ENCODE data around the gene CHRD. TPM values are rescaled to one million over a fixed set of nuclear protein-coding genes. Genes with fewer than 3 reads are reported as not detected.
A peak's percentile ranks its signal among the peaks of the same experiment; 100 is the strongest.

Gene CHRD
- total and polyA plus RNA-seq, 9 of the 15 experiments (the other 6 are each of a cell fraction or from before 2014, with no cell fraction given) = 0.11 to 1.3 (median 0.59) TPM; not detected in 3

GRCh38 chr3:184347321-184348056 lies 32.4 kb upstream of the CHRD start (continued):
- TF ChIP-seq, protein P1, sequence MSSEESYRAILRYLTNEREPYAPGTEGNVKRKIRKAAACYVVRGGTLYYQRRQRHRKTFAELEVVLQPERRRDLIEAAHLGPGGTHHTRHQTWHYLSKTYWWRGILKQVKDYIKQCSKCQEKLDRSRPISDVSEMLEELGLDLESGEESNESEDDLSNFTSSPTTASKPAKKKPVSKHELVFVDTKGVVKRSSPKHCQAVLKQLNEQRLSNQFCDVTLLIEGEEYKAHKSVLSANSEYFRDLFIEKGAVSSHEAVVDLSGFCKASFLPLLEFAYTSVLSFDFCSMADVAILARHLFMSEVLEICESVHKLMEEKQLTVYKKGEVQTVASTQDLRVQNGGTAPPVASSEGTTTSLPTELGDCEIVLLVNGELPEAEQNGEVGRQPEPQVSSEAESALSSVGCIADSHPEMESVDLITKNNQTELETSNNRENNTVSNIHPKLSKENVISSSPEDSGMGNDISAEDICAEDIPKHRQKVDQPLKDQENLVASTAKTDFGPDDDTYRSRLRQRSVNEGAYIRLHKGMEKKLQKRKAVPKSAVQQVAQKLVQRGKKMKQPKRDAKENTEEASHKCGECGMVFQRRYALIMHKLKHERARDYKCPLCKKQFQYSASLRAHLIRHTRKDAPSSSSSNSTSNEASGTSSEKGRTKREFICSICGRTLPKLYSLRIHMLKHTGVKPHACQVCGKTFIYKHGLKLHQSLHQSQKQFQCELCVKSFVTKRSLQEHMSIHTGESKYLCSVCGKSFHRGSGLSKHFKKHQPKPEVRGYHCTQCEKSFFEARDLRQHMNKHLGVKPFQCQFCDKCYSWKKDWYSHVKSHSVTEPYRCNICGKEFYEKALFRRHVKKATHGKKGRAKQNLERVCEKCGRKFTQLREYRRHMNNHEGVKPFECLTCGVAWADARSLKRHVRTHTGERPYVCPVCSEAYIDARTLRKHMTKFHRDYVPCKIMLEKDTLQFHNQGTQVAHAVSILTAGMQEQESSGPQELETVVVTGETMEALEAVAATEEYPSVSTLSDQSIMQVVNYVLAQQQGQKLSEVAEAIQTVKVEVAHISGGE (CRISPR knock-in tag; IDR thresholded peaks at IDR 0.05) = peak in 1 of 3 experiments; percentile 15; a peak in 1 of 6 replicates
- TF ChIP-seq RCOR1 (IDR thresholded peaks at IDR 0.05; ENCODE audit: borderline replicate concordance in 1 of 2, low read depth in 2 of 2, low read length in 2 of 2) = peak in 1 of 2 experiments; percentile 42; a peak in 1 of 4 replicates
- no peak for TF ChIP-seq NR1H2 (CRISPR knock-in tag; IDR thresholded peaks at IDR 0.05)
- TF ChIP-seq ZSCAN29 (IDR thresholded peaks at IDR 0.05) = no peak
- TF ChIP-seq, protein P2, sequence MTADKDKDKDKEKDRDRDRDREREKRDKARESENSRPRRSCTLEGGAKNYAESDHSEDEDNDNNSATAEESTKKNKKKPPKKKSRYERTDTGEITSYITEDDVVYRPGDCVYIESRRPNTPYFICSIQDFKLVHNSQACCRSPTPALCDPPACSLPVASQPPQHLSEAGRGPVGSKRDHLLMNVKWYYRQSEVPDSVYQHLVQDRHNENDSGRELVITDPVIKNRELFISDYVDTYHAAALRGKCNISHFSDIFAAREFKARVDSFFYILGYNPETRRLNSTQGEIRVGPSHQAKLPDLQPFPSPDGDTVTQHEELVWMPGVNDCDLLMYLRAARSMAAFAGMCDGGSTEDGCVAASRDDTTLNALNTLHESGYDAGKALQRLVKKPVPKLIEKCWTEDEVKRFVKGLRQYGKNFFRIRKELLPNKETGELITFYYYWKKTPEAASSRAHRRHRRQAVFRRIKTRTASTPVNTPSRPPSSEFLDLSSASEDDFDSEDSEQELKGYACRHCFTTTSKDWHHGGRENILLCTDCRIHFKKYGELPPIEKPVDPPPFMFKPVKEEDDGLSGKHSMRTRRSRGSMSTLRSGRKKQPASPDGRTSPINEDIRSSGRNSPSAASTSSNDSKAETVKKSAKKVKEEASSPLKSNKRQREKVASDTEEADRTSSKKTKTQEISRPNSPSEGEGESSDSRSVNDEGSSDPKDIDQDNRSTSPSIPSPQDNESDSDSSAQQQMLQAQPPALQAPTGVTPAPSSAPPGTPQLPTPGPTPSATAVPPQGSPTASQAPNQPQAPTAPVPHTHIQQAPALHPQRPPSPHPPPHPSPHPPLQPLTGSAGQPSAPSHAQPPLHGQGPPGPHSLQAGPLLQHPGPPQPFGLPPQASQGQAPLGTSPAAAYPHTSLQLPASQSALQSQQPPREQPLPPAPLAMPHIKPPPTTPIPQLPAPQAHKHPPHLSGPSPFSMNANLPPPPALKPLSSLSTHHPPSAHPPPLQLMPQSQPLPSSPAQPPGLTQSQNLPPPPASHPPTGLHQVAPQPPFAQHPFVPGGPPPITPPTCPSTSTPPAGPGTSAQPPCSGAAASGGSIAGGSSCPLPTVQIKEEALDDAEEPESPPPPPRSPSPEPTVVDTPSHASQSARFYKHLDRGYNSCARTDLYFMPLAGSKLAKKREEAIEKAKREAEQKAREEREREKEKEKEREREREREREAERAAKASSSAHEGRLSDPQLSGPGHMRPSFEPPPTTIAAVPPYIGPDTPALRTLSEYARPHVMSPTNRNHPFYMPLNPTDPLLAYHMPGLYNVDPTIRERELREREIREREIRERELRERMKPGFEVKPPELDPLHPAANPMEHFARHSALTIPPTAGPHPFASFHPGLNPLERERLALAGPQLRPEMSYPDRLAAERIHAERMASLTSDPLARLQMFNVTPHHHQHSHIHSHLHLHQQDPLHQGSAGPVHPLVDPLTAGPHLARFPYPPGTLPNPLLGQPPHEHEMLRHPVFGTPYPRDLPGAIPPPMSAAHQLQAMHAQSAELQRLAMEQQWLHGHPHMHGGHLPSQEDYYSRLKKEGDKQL (CRISPR knock-in tag; IDR thresholded peaks at IDR 0.05; ENCODE audit: borderline replicate concordance) = 0 out of 2 replicates have a peak, but pooled peaks have one; percentile 43
- peak; percentile 37 for TF ChIP-seq SUPT5H (IDR thresholded peaks at IDR 0.05)
- no peak for TF ChIP-seq FOXP1 (CRISPR knock-in tag; IDR thresholded peaks at IDR 0.05)
- no peak for TF ChIP-seq PCBP2 (IDR thresholded peaks at IDR 0.05; ENCODE audit: low read depth, low read length, poor library complexity, severe bottlenecking)
- TF ChIP-seq KAT7 (CRISPR knock-in tag; IDR thresholded peaks at IDR 0.05; ENCODE audit: borderline replicate concordance) = no peak
- no peak for TF ChIP-seq DIDO1 (tag; IDR thresholded peaks at IDR 0.05; ENCODE audit: low read depth)
- no peak for TF ChIP-seq LCOR (CRISPR knock-in tag; IDR thresholded peaks at IDR 0.05)

Measured in K562 (cell line).